Tongue (tissue), 2 donors: ENCODE data around the gene FER1L5. TPM values are rescaled to one million over a fixed set of nuclear protein-coding genes. Genes with fewer than 3 reads are reported as not detected.

Source experiments
- DNase-seq: peaks from one replicate; pipeline ENCODE4 v3.0.0-alpha.2; 2015
- total RNA-seq: library from RNA; depleted of rRNA; stranded (reverse); fragments of >200 nt; gene quantifications from one replicate; pipeline ENCODE4 v1.2.3, GENCODE V29; 2014

Gene FER1L5
- under 0.01 TPM for total RNA-seq

GRCh38 chr2:96642564-96643360 is at the start of gene FER1L5:
Gene FER1L5, plus strand, starts transcription at chr2:96642764. Its CDS starts 73 bp downstream, at chr2:96642837.
- peak; percentile 72 for DNase-seq

- DNase-seq = no peak
Observed at GRCh38 chr2:96594282-96594681, 48.3 kb upstream of the FER1L5 start.

GRCh38 chr2:96594691-96595152 is 47.8 kb upstream of the FER1L5 start:
- DNase-seq = no peak

- DNase-seq = no peak
Observed at GRCh38 chr2:96596596-96596995, 46.0 kb upstream of the FER1L5 start.

GRCh38 chr2:96599941-96600340 is 42.6 kb upstream of the FER1L5 start:
- no peak for DNase-seq

- no peak for DNase-seq
Observed at GRCh38 chr2:96601382-96602292, 40.9 kb upstream of the FER1L5 start.

GRCh38 chr2:96602330-96602823 is 40.2 kb upstream of the FER1L5 start:
- DNase-seq = no peak

GRCh38 chr2:96604104-96604503 is 38.5 kb upstream of the FER1L5 start:
- no peak for DNase-seq

GRCh38 chr2:96608469-96609455 is 33.8 kb upstream of the FER1L5 start:
- peak; percentile 13 for DNase-seq

GRCh38 chr2:96616128-96616527 is 26.4 kb upstream of the FER1L5 start:
- DNase-seq = no peak

GRCh38 chr2:96616535-96616934 is 26.0 kb upstream of the FER1L5 start:
- DNase-seq = no peak

GRCh38 chr2:96617012-96617411 is 25.6 kb upstream of the FER1L5 start:
- DNase-seq = no peak

- no peak for DNase-seq
Observed at GRCh38 chr2:96618596-96619283, 23.8 kb upstream of the FER1L5 start.

- no peak for DNase-seq
Observed at GRCh38 chr2:96622544-96622943, 20.0 kb upstream of the FER1L5 start.

- DNase-seq = no peak
Observed at GRCh38 chr2:96623116-96623515, 19.4 kb upstream of the FER1L5 start.

- no peak for DNase-seq
Observed at GRCh38 chr2:96625571-96626552, 16.7 kb upstream of the FER1L5 start.

- no peak for DNase-seq
Observed at GRCh38 chr2:96626553-96626942, 16.0 kb upstream of the FER1L5 start.

GRCh38 chr2:96631804-96632435 is 10.6 kb upstream of the FER1L5 start:
- no peak for DNase-seq

- DNase-seq = no peak
Observed at GRCh38 chr2:96633641-96634040, 8.9 kb upstream of the FER1L5 start.
